Measurements from ENCODE around the gene ZFAND2B.

Gene ZFAND2B

DNA sequence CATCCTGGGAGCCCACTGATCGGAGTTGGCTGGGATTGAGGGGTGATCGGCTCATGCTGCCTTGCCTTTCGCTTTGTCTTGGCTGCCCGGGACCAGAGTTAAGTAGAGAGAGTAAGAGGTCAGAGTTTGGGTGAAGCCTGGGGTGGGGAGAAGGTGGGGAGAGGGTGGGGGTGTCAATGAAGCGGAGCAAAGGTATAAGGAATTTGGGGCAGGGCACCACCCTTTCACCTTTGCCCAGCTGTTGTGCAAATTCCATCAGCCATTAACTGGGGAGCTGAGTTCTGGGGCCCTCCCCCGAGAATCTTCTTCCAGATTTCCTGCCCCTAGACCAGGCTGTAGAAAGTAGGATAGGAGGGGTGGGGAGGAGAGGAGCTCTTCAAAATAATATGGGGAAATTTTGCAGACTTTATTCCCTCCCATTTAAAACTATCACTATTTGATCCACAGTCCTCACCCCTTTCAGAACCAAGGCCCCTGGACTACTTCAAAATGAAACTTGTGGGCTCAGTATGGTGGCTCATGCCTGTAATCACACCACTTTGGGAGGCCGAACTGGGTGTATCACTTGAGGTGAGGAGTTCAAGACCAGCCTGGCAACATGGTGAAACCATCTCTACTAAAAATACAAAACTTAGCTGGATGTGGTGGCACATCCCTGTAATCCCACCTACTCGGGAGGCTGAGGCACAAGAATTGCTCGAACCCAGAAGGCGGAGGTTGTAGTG, 36.5 kb upstream of the ZFAND2B start, which contains the start of gene SLC23A3:
Gene SLC23A3, minus strand, starts transcription at position 100 of the 725 bp plus-strand sequence. Its CDS starts 45 bp downstream, at position 55.
- Mint-ChIP-seq H3K36me3 (peaks cover 27% of the 10 kb centered on the region), H3K4me1 (peaks cover 21% of the 10 kb centered on the region), H3K9me3 (no peaks in the 10 kb centered on the region), H3K27me3 (no peaks in the 10 kb centered on the region), H3K27ac (no peak within 1 kb of the TSS), H3K4me3 (no peak within 1 kb of the TSS)
- CTCF ChIA-PET = interaction anchor here (0.7 to 5.6 kb wide), 13 partner anchors 10 to 129 kb away, joined by 3 to 70 read pairs (median 5); partner anchors contain the start of genes NHEJ1 and ZFAND2B
- DNase-seq = no peak

DNA sequence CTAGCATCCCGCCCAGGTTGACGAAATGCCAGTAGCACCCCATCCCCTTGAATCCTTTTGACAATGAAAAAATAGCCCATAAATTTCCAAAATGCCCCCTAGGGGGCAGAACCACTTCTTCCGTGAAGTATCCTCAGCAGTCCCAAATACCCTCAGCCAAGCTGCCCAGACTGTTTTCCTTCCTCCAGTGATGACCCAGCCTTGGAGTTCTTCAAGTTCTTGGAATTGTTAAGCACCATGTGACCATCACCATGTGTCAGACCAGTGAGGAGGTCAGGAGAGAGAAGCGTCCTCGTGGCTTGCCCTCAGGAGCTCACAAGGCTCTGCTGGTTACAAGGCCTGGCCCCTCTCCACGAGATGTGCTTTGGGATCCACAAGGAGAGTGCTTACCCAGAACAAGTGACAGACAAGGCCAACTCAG, 35.3 kb upstream of the ZFAND2B start:
- peaks cover 30% of the 10 kb centered on the region for H3K4me1 Mint-ChIP-seq
- no peaks in the 10 kb centered on the region for H3K27me3 Mint-ChIP-seq
- CTCF ChIA-PET = interaction anchor here (0.7 to 5.6 kb wide), 21 partner anchors 9 to 128 kb away, joined by 3 to 70 read pairs (median 4); partner anchors contain the start of genes GLB1L, NHEJ1, STK16 and ZFAND2B
- peak overlapping the region; percentile 77 for H3K27ac Mint-ChIP-seq
- H3K9me3 Mint-ChIP-seq = no peaks in the 10 kb centered on the region
- H3K4me3 Mint-ChIP-seq = no peak overlapping the region
- peaks cover 27% of the 10 kb centered on the region for H3K36me3 Mint-ChIP-seq
- peak; percentile 36 for DNase-seq

- no peak for DNase-seq
- Mint-ChIP-seq H3K27me3 (no peaks in the 10 kb centered on the region), H3K4me3 (no peak overlapping the region), H3K27ac (no peak overlapping the region), H3K9me3 (no peaks in the 10 kb centered on the region), H3K36me3 (peaks cover 30% of the 10 kb centered on the region), H3K4me1 (peaks cover 31% of the 10 kb centered on the region)
- CTCF ChIA-PET = interaction anchor here (0.7 to 5.6 kb wide), 15 partner anchors 8 to 216 kb away, joined by 3 to 70 read pairs (median 5); partner anchors contain the start of genes ABCB6, DNAJB2, GLB1L and NHEJ1
Observed at GRCh38 chr2:219172231-219173154, 34.1 kb upstream of the ZFAND2B start.

DNA sequence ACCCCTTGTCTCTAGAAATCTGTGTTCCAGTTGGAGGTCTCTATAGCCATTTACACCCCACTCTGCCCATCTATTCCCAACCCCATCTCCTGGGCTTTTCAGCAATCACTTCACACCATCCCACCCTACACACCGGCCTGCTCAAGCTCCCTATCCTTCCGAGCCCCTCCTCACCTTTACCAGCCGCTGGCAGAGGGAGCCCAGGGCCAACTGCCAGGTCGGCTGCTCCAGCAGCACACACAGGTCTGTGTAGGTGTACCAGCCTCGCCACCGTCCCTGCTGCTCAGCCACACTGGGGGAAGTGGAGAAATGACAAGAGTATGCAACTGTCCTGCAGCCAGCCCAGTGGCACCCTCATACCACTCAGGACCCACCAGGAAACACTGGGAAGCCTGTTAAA, 33.4 kb upstream of the ZFAND2B start:
- Mint-ChIP-seq H3K4me3 (no peak overlapping the region), H3K27ac (no peak overlapping the region), H3K36me3 (peaks cover 31% of the 10 kb centered on the region), H3K9me3 (no peaks in the 10 kb centered on the region), H3K4me1 (peaks cover 33% of the 10 kb centered on the region), H3K27me3 (no peaks in the 10 kb centered on the region)
- CTCF ChIA-PET = interaction anchor here (1.3 to 5.6 kb wide), 9 partner anchors 13 to 125 kb away, joined by 4 to 70 read pairs (median 8); partner anchors contain the start of genes DNAJB2, NHEJ1, TUBA4B and ZFAND2B
- no peak for DNase-seq

DNA sequence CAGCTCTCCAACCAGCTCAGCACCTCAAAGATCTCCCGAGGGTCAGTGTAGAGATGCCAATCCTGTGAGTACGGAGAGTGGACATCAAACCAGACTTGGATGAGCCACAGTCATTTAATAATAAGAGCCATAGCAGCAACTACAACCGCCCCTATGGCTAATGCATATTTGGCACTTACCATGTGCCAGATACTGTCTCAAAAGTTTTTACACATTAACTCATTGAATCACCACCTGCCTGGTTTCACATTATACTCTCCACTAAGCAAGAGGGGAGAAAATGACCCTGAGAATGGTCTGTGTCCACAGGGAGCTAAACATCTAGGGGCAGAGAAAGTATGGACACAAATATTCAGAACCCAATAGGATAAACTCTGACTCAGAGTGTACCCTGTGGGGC, 32.4 kb upstream of the ZFAND2B start:
- H3K4me3 Mint-ChIP-seq = peak overlapping the region; percentile 37
- CTCF ChIA-PET = interaction anchor here (0.9 to 5.6 kb wide), 6 partner anchors 10 to 124 kb away, joined by 3 to 70 read pairs (median 5); no protein-coding TSS in a partner anchor
- peaks cover 33% of the 10 kb centered on the region for H3K36me3 Mint-ChIP-seq
- no peaks in the 10 kb centered on the region for H3K27me3 Mint-ChIP-seq
- peaks cover 35% of the 10 kb centered on the region for H3K4me1 Mint-ChIP-seq
- no peak overlapping the region for H3K27ac Mint-ChIP-seq
- no peak for DNase-seq
- no peaks in the 10 kb centered on the region for H3K9me3 Mint-ChIP-seq

DNA sequence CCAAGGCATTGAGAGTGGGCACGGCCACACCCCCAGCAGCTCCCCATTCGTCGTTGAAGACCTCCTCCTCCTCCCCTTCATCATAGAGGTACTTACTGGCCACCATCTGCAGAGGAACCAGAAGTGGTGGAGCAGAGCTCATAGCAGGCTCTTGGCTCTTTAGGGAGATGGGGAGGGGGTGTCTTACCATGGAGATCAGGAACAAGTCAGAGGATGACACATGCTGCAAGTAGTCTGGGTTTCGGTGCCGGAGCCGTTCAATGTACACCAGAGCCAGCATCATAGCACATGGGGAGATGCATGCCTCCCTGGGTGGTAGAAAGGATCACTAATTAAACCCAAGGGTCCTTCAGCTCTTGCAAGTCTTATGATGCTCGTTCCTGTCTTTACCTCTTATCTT, 31.8 kb upstream of the ZFAND2B start:
- no peaks in the 10 kb centered on the region for H3K9me3 Mint-ChIP-seq
- DNase-seq = no peak
- peak overlapping the region; percentile 37 for H3K4me3 Mint-ChIP-seq
- peak overlapping the region; percentile 60 for H3K27ac Mint-ChIP-seq
- peaks cover 35% of the 10 kb centered on the region for H3K36me3 Mint-ChIP-seq
- H3K27me3 Mint-ChIP-seq = no peaks in the 10 kb centered on the region
- CTCF ChIA-PET = interaction anchor here (0.9 to 3.6 kb wide), 5 partner anchors 10 to 123 kb away, joined by 3 to 15 read pairs (median 4); no protein-coding TSS in a partner anchor
- H3K4me1 Mint-ChIP-seq = peaks cover 42% of the 10 kb centered on the region

- Mint-ChIP-seq H3K4me1 (peaks cover 49% of the 10 kb centered on the region), H3K27ac (peak overlapping the region; percentile 100), H3K9me3 (no peaks in the 10 kb centered on the region), H3K36me3 (peaks cover 37% of the 10 kb centered on the region), H3K4me3 (peak overlapping the region; percentile 81), H3K27me3 (no peaks in the 10 kb centered on the region)
- CTCF ChIA-PET = interaction anchor here (0.5 to 3.6 kb wide), 11 partner anchors 9 to 125 kb away, joined by 3 to 15 read pairs (median 5); partner anchors contain the start of genes TUBA4B and ZFAND2B
- no peak for DNase-seq
Observed at GRCh38 chr2:219175486-219175885, 31.1 kb upstream of the ZFAND2B start.

DNA sequence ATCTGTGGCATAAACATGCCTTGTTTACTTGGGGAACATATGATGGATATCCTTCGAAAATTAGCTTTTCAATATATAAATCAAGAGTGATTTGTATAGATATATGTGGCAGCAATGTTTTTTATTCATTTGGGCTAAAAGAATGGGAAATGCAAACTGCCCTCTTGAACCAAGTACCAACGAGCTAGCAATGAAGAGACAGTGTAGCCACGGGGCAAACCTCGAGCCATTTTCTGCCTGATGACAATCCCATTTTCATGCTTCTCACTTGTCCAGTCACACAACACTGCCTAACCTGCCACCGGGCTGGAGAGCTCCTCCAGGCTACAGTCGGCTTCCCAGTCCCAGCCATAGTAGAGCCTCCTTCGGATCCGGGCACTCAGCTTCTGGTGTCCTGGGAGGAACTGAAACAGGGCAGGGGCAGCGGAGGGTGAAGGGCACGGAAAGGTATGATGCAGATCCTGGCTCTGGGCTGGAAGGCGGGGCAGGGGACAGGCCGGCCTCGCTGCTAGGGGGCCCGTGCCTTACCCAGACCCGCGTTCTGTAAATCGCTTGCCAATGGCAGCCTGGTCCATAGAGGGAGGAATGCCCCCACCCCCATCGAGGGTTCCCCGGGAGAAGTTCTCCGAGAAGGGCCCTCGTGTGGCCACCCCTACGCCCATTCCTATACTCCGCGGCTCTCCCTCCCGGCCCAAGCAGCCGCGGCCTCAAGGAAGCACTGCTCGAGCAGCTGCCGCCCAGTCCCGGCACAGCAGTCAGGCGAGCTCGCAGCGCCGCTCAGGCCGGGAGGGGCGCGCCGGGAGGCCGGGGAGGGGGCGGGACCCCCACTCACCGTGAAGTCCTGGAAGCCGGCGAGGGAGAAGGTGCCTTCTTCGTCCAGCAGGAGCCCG, 30.4 kb upstream of the ZFAND2B start:
- peaks cover 54% of the 10 kb centered on the region for H3K4me1 Mint-ChIP-seq
- CTCF ChIA-PET = interaction anchor here (0.5 to 3.6 kb wide), 13 partner anchors 10 to 124 kb away, joined by 3 to 15 read pairs (median 4); partner anchors contain the start of genes TUBA4B and ZFAND2B
- H3K27me3 Mint-ChIP-seq = no peaks in the 10 kb centered on the region
- peak overlapping the region; percentile 100 for H3K27ac Mint-ChIP-seq
- no peaks in the 10 kb centered on the region for H3K9me3 Mint-ChIP-seq
- H3K4me3 Mint-ChIP-seq = peak overlapping the region; percentile 81
- peaks cover 43% of the 10 kb centered on the region for H3K36me3 Mint-ChIP-seq
- DNase-seq = peak; percentile 47

GRCh38 chr2:219176818-219177551, 29.6 kb upstream of the ZFAND2B start, which contains the start of gene CNPPD1:
Gene CNPPD1, minus strand, starts transcription at chr2:219176925. Its CDS starts 97 bp downstream, at chr2:219176828.
- Mint-ChIP-seq H3K36me3 (peaks cover 45% of the 10 kb centered on the region), H3K27ac (peak within 1 kb of the TSS; percentile 100), H3K4me1 (peaks cover 60% of the 10 kb centered on the region), H3K9me3 (no peaks in the 10 kb centered on the region), H3K27me3 (no peaks in the 10 kb centered on the region), H3K4me3 (peak within 1 kb of the TSS; percentile 81)
- peak; percentile 92 for DNase-seq
- CTCF ChIA-PET = interaction anchor here (1.1 to 3.6 kb wide), 10 partner anchors 11 to 123 kb away, joined by 3 to 15 read pairs (median 6); partner anchors contain the start of gene ZFAND2B

GRCh38 chr2:219177552-219178376, 28.8 kb upstream of the ZFAND2B start, which contains the start of gene RETREG2:
Gene RETREG2, plus strand, starts transcription at chr2:219178275. Its CDS starts 78 bp downstream, at chr2:219178353.
- peaks cover 49% of the 10 kb centered on the region for H3K36me3 Mint-ChIP-seq
- CTCF ChIA-PET = no interaction called here
- peak; percentile 83 for DNase-seq
- no peaks in the 10 kb centered on the region for H3K9me3 Mint-ChIP-seq
- H3K4me3 Mint-ChIP-seq = peak within 1 kb of the TSS; percentile 81
- H3K27ac Mint-ChIP-seq = peak within 1 kb of the TSS; percentile 100
- peaks cover 68% of the 10 kb centered on the region for H3K4me1 Mint-ChIP-seq
- H3K27me3 Mint-ChIP-seq = no peaks in the 10 kb centered on the region

- peak overlapping the region; percentile 81 for H3K4me3 Mint-ChIP-seq
- CTCF ChIA-PET = interaction anchor here (1.6 kb wide), 1 partner anchor 117 kb away, joined by 4 read pairs; no protein-coding TSS in a partner anchor
- peaks cover 51% of the 10 kb centered on the region for H3K36me3 Mint-ChIP-seq
- peaks cover 72% of the 10 kb centered on the region for H3K4me1 Mint-ChIP-seq
- H3K9me3 Mint-ChIP-seq = no peaks in the 10 kb centered on the region
- no peaks in the 10 kb centered on the region for H3K27me3 Mint-ChIP-seq
- peak overlapping the region; percentile 85 for H3K27ac Mint-ChIP-seq
- DNase-seq = peak; percentile 61
Observed at GRCh38 chr2:219178377-219179175, 28.0 kb upstream of the ZFAND2B start.
